Measurements from ENCODE around the gene CTRB1.
A peak's percentile ranks its signal among the peaks of the same experiment; 100 is the strongest.

DNA sequence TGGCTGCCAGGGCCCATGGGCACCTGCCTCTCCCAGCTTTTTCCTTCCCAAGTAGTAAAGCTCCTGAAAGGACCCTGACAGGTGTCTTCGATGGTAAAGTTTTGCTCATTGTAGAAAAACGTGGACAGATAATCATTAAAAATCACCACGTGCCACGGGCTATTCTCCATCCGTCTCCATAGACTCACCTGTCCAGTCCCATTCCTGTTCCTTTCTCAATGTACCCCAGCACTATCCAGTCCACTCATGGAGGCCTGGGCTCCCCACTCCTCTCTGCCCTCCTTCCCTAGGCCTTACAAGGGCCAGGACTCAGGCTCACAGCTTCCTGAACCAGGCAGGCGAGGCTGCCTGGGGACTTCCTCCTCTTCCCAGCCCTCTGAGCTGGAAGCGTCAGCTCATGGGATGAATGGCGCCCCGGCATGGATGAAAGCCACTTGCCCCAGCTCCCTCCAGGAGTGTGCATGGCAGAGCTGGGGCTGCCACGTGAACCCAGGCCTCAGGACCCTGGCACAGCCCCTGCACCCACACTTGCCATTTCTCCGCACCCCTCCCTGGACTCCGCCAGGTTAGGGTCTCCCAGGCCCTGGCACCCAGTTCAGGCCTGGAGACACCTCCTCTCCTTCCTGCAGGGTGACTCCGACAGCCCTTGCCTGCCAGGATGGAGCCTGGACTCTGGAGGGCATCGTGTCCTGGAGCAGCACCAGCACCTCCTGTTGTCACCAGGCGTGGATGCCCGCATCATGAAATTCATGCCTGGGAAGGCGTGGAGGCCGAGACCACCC is 8.8 kb downstream of the CTRB1 start:
- TF ChIP-seq ZNF766 (CRISPR knock-in tag; IDR thresholded peaks at IDR 0.05; ENCODE audit: borderline replicate concordance) (no peak), EZH2 (conservative IDR thresholded peaks at IDR 0.05; ENCODE audit: low read depth, low read length) (no peak), MZF1 (CRISPR knock-in tag; IDR thresholded peaks at IDR 0.05; ENCODE audit: borderline replicate concordance) (no peak), HMG20A (CRISPR knock-in tag; IDR thresholded peaks at IDR 0.05; ENCODE audit: borderline replicate concordance) (no peak), JUND (CRISPR knock-in tag; IDR thresholded peaks at IDR 0.05) (no peak), POLR2A (IDR thresholded peaks at IDR 0.05; ENCODE audit: insufficient read depth in 1 of 2, low read depth in 2 of 2, low read length in 2 of 2) (0 out of 4 replicates have a peak, but pooled peaks of 1 of the 2 experiments have one; percentile 15), RNF2 (conservative IDR thresholded peaks at IDR 0.05; ENCODE audit: low read depth) (no peak), TP53 (CRISPR knock-in tag; conservative IDR thresholded peaks at IDR 0.05) (no peak), PAX8 (CRISPR knock-in tag; IDR thresholded peaks at IDR 0.05; ENCODE audit: borderline replicate concordance) (no peak), DPF2 (CRISPR knock-in tag; IDR thresholded peaks at IDR 0.05; ENCODE audit: borderline replicate concordance, low read depth) (no peak), ZNF713 (CRISPR knock-in tag; IDR thresholded peaks at IDR 0.05) (no peak), NCOA2 (CRISPR knock-in tag; IDR thresholded peaks at IDR 0.05) (no peak)
- TF ChIP-seq, protein P1, sequence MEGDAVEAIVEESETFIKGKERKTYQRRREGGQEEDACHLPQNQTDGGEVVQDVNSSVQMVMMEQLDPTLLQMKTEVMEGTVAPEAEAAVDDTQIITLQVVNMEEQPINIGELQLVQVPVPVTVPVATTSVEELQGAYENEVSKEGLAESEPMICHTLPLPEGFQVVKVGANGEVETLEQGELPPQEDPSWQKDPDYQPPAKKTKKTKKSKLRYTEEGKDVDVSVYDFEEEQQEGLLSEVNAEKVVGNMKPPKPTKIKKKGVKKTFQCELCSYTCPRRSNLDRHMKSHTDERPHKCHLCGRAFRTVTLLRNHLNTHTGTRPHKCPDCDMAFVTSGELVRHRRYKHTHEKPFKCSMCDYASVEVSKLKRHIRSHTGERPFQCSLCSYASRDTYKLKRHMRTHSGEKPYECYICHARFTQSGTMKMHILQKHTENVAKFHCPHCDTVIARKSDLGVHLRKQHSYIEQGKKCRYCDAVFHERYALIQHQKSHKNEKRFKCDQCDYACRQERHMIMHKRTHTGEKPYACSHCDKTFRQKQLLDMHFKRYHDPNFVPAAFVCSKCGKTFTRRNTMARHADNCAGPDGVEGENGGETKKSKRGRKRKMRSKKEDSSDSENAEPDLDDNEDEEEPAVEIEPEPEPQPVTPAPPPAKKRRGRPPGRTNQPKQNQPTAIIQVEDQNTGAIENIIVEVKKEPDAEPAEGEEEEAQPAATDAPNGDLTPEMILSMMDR (CRISPR knock-in tag; IDR thresholded peaks at IDR 0.05): 0 out of 2 replicates have a peak, but pooled peaks have one; percentile 3
- TF ChIP-seq, protein P2, sequence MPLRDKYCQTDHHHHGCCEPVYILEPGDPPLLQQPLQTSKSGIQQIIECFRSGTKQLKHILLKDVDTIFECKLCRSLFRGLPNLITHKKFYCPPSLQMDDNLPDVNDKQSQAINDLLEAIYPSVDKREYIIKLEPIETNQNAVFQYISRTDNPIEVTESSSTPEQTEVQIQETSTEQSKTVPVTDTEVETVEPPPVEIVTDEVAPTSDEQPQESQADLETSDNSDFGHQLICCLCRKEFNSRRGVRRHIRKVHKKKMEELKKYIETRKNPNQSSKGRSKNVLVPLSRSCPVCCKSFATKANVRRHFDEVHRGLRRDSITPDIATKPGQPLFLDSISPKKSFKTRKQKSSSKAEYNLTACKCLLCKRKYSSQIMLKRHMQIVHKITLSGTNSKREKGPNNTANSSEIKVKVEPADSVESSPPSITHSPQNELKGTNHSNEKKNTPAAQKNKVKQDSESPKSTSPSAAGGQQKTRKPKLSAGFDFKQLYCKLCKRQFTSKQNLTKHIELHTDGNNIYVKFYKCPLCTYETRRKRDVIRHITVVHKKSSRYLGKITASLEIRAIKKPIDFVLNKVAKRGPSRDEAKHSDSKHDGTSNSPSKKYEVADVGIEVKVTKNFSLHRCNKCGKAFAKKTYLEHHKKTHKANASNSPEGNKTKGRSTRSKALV (CRISPR knock-in tag; IDR thresholded peaks at IDR 0.05): no peak
